Gastroesophageal sphincter (tissue), 4 donors: ENCODE results near the gene C6orf47. TPM values are rescaled to one million over a fixed set of nuclear protein-coding genes. Genes with fewer than 3 reads are reported as not detected.

ENCODE experiments used
- ATAC-seq: fragments of 150-250 bp; one replicate; pipeline ENCODE4 v1.9.1; 2016; ENCODE audit warnings: mild to moderate bottlenecking, moderate library complexity
- H3K27ac ChIP-seq, 4 donors: fragments of 200-600 bp; sonication (generic) in 3 of 4; 1 replicate in 3 of 4; 2 replicates in 1 of 4; pipeline ENCODE4 v1.5.1; 2016 to 2019
- H3K27me3 ChIP-seq: fragments of 200-600 bp; sonication (generic); one replicate; pipeline ENCODE4 v1.5.1; 2019
- H3K36me3 ChIP-seq, 2 donors: fragments of 200-600 bp; sonication (generic); one replicate each; pipeline ENCODE4 v1.5.1; 2019; ENCODE audit warnings: control low read depth in 1 of 2
- H3K4me1 ChIP-seq, 3 donors: fragments of 200-600 bp; sonication (generic); 1 replicate in 2 of 3; 2 replicates in 1 of 3; pipeline ENCODE4 v1.5.1; 2016 to 2019; ENCODE audit warnings: control low read depth in 2 of 3
- H3K4me3 ChIP-seq, 2 donors: fragments of 200-600 bp; sonication (generic); one replicate each; pipeline ENCODE4 v1.5.1; 2019; ENCODE audit warnings: mild to moderate bottlenecking in 1 of 2, moderate library complexity in 1 of 2
- H3K9me3 ChIP-seq, 3 donors: fragments of 200-600 bp; sonication (generic); one replicate each; pipeline ENCODE4 v1.5.1; 2017 to 2019; ENCODE audit warnings: control low read depth in 2 of 3
- EP300 ChIP-seq: sonication (generic); formaldehyde crosslinking; IDR thresholded peaks from one replicate; pipeline ENCODE4 v1.6.1; 2017; ENCODE audit warnings: antibody characterized with exemption, mild to moderate bottlenecking
- POLR2A ChIP-seq, 2 donors: fragments of 450-650 bp; IDR thresholded peaks; one replicate each; pipeline ENCODE4 v1.6.1; 2017; ENCODE audit warnings: antibody characterized with exemption in 2 of 2, mild to moderate bottlenecking in 2 of 2, moderate library complexity in 1 of 2
- POLR2AphosphoS5 ChIP-seq: sonication (generic); formaldehyde crosslinking; IDR thresholded peaks from one replicate; pipeline ENCODE4 v1.6.1; 2017; ENCODE audit warnings: antibody characterized with exemption
- WGBS, 2 donors: methylation state at CpG; one replicate each; pipeline ENCODE4 v1.1.5; 2018; ENCODE audit warnings: low coverage in 1 of 2; 5-methylcytosine and 5-hydroxymethylcytosine counted together
- total RNA-seq, 4 donors: library from RNA; depleted of rRNA; stranded (reverse); fragments of >200 nt; gene quantifications; one replicate each; pipeline ENCODE4 v1.1.0, GENCODE V29; 2016
- TF ChIP-seq, protein P1 (sequence below), 4 experiments: fragments of 200-600 bp in 2 of 4; fragments of 450-650 bp in 2 of 4; sonication (generic) in 1 of 4; IDR thresholded peaks; one replicate each; pipeline ENCODE4 v1.5.1; 2017 to 2019; ENCODE audit warnings: antibody characterized with exemption in 4 of 4, mild to moderate bottlenecking in 2 of 4, moderate library complexity in 2 of 4

Gene C6orf47
- total RNA-seq, 4 donors from 2014 or later: 30.0 to 40.0 (median 36.1) TPM

DNA sequence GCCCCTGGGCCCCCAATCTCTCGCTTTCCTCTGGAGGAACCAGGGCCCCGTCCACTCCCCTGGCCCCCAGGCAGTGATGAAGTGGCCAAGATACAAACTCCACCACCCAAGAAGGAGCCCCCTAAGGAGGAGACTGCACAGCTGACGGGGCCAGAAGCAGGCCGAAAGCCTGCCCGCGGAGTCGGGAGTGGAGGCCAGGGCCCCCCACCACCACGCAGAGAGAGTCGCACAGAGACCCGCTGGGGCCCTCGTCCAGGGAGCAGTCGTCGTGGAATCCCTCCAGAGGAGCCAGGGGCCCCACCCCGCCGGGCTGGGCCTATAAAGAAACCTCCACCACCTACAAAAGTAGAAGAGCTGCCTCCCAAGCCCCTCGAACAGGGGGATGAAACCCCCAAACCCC is 29.4 kb downstream of the C6orf47 start:
- Histone ChIP-seq H3K4me3 (no peak overlapping the region), H3K36me3 (peaks cover 0 to 100% of the 10 kb centered on the region in 2 donors), H3K9me3 (no peaks in the 10 kb centered on the region), H3K4me1 (no peaks in the 10 kb centered on the region), H3K27me3 (no peaks in the 10 kb centered on the region), H3K27ac (no peak overlapping the region)
- no peak for ATAC-seq
- TF ChIP-seq POLR2A (IDR thresholded peaks at IDR 0.05) (no peak), EP300 (no peak), POLR2AphosphoS5 (no peak)
- TF ChIP-seq, protein P1, sequence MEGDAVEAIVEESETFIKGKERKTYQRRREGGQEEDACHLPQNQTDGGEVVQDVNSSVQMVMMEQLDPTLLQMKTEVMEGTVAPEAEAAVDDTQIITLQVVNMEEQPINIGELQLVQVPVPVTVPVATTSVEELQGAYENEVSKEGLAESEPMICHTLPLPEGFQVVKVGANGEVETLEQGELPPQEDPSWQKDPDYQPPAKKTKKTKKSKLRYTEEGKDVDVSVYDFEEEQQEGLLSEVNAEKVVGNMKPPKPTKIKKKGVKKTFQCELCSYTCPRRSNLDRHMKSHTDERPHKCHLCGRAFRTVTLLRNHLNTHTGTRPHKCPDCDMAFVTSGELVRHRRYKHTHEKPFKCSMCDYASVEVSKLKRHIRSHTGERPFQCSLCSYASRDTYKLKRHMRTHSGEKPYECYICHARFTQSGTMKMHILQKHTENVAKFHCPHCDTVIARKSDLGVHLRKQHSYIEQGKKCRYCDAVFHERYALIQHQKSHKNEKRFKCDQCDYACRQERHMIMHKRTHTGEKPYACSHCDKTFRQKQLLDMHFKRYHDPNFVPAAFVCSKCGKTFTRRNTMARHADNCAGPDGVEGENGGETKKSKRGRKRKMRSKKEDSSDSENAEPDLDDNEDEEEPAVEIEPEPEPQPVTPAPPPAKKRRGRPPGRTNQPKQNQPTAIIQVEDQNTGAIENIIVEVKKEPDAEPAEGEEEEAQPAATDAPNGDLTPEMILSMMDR (IDR thresholded peaks at IDR 0.05): no peak
- no CpG with 5 or more reads among the region's 16 CpGs for WGBS, 2 donors

GRCh38 chr6:31630177-31630934 is 30.2 kb downstream of the C6orf47 start:
- ATAC-seq: no peak
- H3K27ac ChIP-seq: no peak overlapping the region
- WGBS, 2 donors: 77 to 83% methylated on average over 8 to 23 of the region's 25 CpGs
- H3K4me3 ChIP-seq: no peak overlapping the region
- no peaks in the 10 kb centered on the region for H3K4me1 ChIP-seq
- peaks cover 0 to 100% of the 10 kb centered on the region in 2 donors for H3K36me3 ChIP-seq
- H3K9me3 ChIP-seq: no peaks in the 10 kb centered on the region
- no peaks in the 10 kb centered on the region for H3K27me3 ChIP-seq
- no peak for TF ChIP-seq POLR2A (IDR thresholded peaks at IDR 0.05)
- no peak for TF ChIP-seq EP300
- TF ChIP-seq, protein P1 (IDR thresholded peaks at IDR 0.05): no peak
- no peak for TF ChIP-seq POLR2AphosphoS5

DNA sequence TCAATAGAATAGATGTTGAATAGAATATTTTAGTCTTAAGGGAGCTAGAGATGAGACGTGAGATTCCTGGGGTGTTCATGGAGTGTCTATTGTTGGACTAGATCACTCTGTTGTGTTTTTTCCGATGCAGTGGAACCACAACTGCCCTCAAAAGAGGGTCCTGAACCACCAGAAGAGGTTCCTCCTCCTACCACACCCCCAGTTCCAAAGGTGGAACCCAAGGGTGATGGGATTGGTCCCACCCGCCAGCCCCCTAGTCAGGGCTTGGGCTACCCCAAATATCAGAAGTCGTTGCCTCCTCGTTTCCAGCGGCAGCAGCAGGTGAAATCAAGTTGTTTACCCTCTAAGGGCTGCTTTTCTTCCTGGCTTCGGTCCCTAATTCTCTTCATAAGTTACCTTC is 31.6 kb downstream of the C6orf47 start:
- no peak for ATAC-seq
- WGBS, 2 donors: 74 to 84% methylated on average over 4 to 7 of the region's 7 CpGs
- TF ChIP-seq POLR2AphosphoS5 (no peak), EP300 (no peak), POLR2A (IDR thresholded peaks at IDR 0.05) (no peak)
- TF ChIP-seq, protein P1 (IDR thresholded peaks at IDR 0.05): no peak
- Histone ChIP-seq H3K27ac (no peak overlapping the region), H3K27me3 (no peaks in the 10 kb centered on the region), H3K9me3 (no peaks in the 10 kb centered on the region), H3K4me3 (no peak overlapping the region), H3K36me3 (peaks cover 0 to 100% of the 10 kb centered on the region in 2 donors), H3K4me1 (no peaks in the 10 kb centered on the region)

GRCh38 chr6:31627690-31628287 is 32.8 kb downstream of the C6orf47 start:
- WGBS, 2 donors: 94 to 95% methylated on average over 7 to 10 of the region's 19 CpGs
- no peak overlapping the region for H3K27ac ChIP-seq
- no peaks in the 10 kb centered on the region for H3K9me3 ChIP-seq
- no peak overlapping the region for H3K4me3 ChIP-seq
- no peaks in the 10 kb centered on the region for H3K27me3 ChIP-seq
- H3K36me3 ChIP-seq: peaks cover 0 to 100% of the 10 kb centered on the region in 2 donors
- peaks cover 0 to 6% (median 0%) of the 10 kb centered on the region in 3 donors for H3K4me1 ChIP-seq
- TF ChIP-seq, protein P1 (IDR thresholded peaks at IDR 0.05): no peak
- TF ChIP-seq EP300: no peak
- no peak for TF ChIP-seq POLR2A (IDR thresholded peaks at IDR 0.05)
- TF ChIP-seq POLR2AphosphoS5: no peak
- no peak for ATAC-seq

DNA sequence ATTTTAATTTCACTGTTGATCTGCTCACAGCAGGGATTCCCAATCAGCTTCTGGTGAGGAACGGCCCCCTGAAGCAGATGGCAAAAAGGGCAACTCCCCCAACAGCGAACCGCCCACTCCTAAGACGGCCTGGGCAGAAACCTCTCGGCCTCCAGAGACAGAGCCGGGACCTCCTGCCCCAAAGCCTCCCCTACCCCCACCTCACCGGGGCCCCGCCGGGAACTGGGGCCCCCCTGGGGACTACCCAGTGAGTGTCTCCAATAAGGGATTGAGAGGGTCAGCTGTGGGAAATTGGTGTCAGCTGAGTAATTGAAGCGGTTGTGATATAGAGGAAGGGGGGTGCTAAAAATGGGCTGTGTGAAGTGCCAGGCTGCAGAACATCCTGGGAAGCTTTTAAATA is 33.6 kb downstream of the C6orf47 start:
- TF ChIP-seq POLR2A (IDR thresholded peaks at IDR 0.05) (no peak), POLR2AphosphoS5 (no peak), EP300 (no peak)
- TF ChIP-seq, protein P1 (IDR thresholded peaks at IDR 0.05): no peak

More for the DNA sequence above, 33.6 kb downstream of the C6orf47 start:
- peaks cover 0 to 94% of the 10 kb centered on the region in 2 donors for H3K36me3 ChIP-seq
- 83 to 100% methylated on average over 1 of the region's 10 CpGs for WGBS, 2 donors
- no peak overlapping the region for H3K4me3 ChIP-seq
- no peaks in the 10 kb centered on the region for H3K9me3 ChIP-seq
- H3K27me3 ChIP-seq: no peaks in the 10 kb centered on the region
- no peak overlapping the region for H3K27ac ChIP-seq
- no peak for ATAC-seq
- H3K4me1 ChIP-seq: peaks cover 0 to 14% (median 4%) of the 10 kb centered on the region in 3 donors
